Measurements from ENCODE around the gene TMEM269.

TMEM269 gene

GRCh38 chr1:42849944-42850343 is 65.2 kb downstream of the TMEM269 start:
- DNase-seq (ENCODE audit: low read depth) = no peak

Data from fibroblast of gingiva (primary cell).